Neural cell (in vitro differentiated cells): Measurements from ENCODE around the gene ADGRL1.
"Not testable (repeated sequence)": the region's sequence is repeated elsewhere in the genome, so short reads cannot be mapped to it uniquely, and the experiment has no call there.

Experiments used
- EP300 ChIP-seq: fragments of 450-650 bp; conservative IDR thresholded peaks from 2 replicates; pipeline ENCODE4 v1.6.1; 2014; ENCODE audit warnings: antibody characterized with exemption, mild to moderate bottlenecking, moderate library complexity; ENCODE audit not compliant: poor library complexity, severe bottlenecking
- EZH2 ChIP-seq: fragments of 200-600, 300-800 bp; shearing (Covaris generic), sonication (generic); IDR thresholded peaks from 2 replicates; pipeline ENCODE4 v1.6.1; 2014; ENCODE audit warnings: antibody characterized with exemption, low read length, borderline replicate concordance, mild to moderate bottlenecking; ENCODE audit not compliant: insufficient read depth, poor library complexity, severe bottlenecking
- MXI1 ChIP-seq: fragments of 450-650 bp; conservative IDR thresholded peaks from 2 replicates; pipeline ENCODE4 v1.6.1; 2014; ENCODE audit warnings: antibody characterized with exemption, mild to moderate bottlenecking; ENCODE audit not compliant: poor library complexity, severe bottlenecking
- POLR2AphosphoS5 ChIP-seq: IDR thresholded peaks from 2 replicates; pipeline ENCODE4 v1.6.1; 2012
- RAD21 ChIP-seq: fragments of 450-650 bp; conservative IDR thresholded peaks from 2 replicates; pipeline ENCODE4 v1.6.1; 2014; ENCODE audit warnings: antibody characterized with exemption, mild to moderate bottlenecking, moderate library complexity
- SMC3 ChIP-seq: fragments of 450-650 bp; conservative IDR thresholded peaks from 2 replicates; pipeline ENCODE4 v1.6.1; 2014; ENCODE audit warnings: antibody characterized with exemption, mild to moderate bottlenecking, moderate library complexity; ENCODE audit not compliant: poor library complexity
- TAF1 ChIP-seq: IDR thresholded peaks from 2 replicates; pipeline ENCODE4 v1.6.1; 2012; ENCODE audit warnings: low read depth
- TF ChIP-seq, protein P1 (sequence below): fragments of 450-650 bp; IDR thresholded peaks from 2 replicates; pipeline ENCODE4 v1.5.1; 2014; ENCODE audit warnings: antibody characterized with exemption, mild to moderate bottlenecking, moderate library complexity; ENCODE audit not compliant: poor library complexity, severe bottlenecking
- TF ChIP-seq, protein P2 (sequence below): IDR thresholded peaks from 2 replicates; pipeline ENCODE4 v1.6.1; 2012; ENCODE audit warnings: borderline replicate concordance

DNA sequence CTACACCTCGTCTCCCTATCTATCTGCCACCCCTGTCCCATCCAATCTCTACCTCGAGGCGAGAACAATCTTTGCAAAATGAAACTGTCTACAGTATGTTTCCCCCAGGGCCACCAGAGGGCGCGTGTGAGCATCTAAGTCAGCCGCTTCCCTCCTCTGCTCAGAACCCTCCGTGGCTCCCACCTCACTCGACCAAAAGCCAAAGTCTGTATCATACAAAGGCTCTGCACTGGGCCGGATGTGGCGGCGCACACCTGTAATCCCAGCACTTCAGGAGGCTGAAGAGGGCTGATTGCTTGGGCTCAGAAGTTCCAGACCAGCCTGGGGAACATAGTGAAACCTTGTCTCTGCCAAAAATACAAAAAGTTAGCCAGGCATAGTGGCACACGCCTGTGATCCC lies 9.9 kb downstream of the ADGRL1 start:
- not testable (repeated sequence) for TF ChIP-seq TAF1, POLR2AphosphoS5, EP300, MXI1, EZH2
- TF ChIP-seq, protein P1, sequence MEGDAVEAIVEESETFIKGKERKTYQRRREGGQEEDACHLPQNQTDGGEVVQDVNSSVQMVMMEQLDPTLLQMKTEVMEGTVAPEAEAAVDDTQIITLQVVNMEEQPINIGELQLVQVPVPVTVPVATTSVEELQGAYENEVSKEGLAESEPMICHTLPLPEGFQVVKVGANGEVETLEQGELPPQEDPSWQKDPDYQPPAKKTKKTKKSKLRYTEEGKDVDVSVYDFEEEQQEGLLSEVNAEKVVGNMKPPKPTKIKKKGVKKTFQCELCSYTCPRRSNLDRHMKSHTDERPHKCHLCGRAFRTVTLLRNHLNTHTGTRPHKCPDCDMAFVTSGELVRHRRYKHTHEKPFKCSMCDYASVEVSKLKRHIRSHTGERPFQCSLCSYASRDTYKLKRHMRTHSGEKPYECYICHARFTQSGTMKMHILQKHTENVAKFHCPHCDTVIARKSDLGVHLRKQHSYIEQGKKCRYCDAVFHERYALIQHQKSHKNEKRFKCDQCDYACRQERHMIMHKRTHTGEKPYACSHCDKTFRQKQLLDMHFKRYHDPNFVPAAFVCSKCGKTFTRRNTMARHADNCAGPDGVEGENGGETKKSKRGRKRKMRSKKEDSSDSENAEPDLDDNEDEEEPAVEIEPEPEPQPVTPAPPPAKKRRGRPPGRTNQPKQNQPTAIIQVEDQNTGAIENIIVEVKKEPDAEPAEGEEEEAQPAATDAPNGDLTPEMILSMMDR, result peak; percentile 67
- TF ChIP-seq, protein P2, sequence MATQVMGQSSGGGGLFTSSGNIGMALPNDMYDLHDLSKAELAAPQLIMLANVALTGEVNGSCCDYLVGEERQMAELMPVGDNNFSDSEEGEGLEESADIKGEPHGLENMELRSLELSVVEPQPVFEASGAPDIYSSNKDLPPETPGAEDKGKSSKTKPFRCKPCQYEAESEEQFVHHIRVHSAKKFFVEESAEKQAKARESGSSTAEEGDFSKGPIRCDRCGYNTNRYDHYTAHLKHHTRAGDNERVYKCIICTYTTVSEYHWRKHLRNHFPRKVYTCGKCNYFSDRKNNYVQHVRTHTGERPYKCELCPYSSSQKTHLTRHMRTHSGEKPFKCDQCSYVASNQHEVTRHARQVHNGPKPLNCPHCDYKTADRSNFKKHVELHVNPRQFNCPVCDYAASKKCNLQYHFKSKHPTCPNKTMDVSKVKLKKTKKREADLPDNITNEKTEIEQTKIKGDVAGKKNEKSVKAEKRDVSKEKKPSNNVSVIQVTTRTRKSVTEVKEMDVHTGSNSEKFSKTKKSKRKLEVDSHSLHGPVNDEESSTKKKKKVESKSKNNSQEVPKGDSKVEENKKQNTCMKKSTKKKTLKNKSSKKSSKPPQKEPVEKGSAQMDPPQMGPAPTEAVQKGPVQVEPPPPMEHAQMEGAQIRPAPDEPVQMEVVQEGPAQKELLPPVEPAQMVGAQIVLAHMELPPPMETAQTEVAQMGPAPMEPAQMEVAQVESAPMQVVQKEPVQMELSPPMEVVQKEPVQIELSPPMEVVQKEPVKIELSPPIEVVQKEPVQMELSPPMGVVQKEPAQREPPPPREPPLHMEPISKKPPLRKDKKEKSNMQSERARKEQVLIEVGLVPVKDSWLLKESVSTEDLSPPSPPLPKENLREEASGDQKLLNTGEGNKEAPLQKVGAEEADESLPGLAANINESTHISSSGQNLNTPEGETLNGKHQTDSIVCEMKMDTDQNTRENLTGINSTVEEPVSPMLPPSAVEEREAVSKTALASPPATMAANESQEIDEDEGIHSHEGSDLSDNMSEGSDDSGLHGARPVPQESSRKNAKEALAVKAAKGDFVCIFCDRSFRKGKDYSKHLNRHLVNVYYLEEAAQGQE, result not testable (repeated sequence)
- TF ChIP-seq SMC3 (peak; percentile 73), RAD21 (peak; percentile 49)
